Osteoblast (primary cell): ENCODE results near the gene NEMF. TPM values are rescaled to one million over a fixed set of nuclear protein-coding genes. Genes with fewer than 3 reads are reported as not detected.
A peak's percentile ranks its signal among the peaks of the same experiment; 100 is the strongest.

Experiments used
- DNase-seq: peaks from one replicate; pipeline ENCODE4 v3.0.0; 2011; ENCODE audit warnings: low spot score, mixed read lengths; ENCODE audit not compliant: insufficient read length; ENCODE audit errors: missing footprints
- H2AFZ ChIP-seq: 2 replicates; pipeline ENCODE4 v1.6.0; 2011; ENCODE audit warnings: mild to moderate bottlenecking, low read length
- H3K27ac ChIP-seq: 2 replicates; pipeline ENCODE4 v1.5.1; 2011; ENCODE audit warnings: mild to moderate bottlenecking, low read depth, low read length, moderate library complexity
- H3K27me3 ChIP-seq: 2 replicates; pipeline ENCODE4 v1.6.0; 2012; ENCODE audit warnings: mild to moderate bottlenecking, control low read depth, inconsistent platforms, low read length, moderate library complexity; ENCODE audit not compliant: insufficient read depth
- H3K36me3 ChIP-seq: 2 replicates; pipeline ENCODE4 v1.5.1; 2011; ENCODE audit warnings: mild to moderate bottlenecking, low read length, control low read depth, moderate library complexity; ENCODE audit not compliant: insufficient read depth
- H3K4me1 ChIP-seq: 2 replicates; pipeline ENCODE4 v1.5.1; 2011; ENCODE audit warnings: mild to moderate bottlenecking, low read length, control low read depth, moderate library complexity; ENCODE audit not compliant: insufficient read depth
- H3K4me2 ChIP-seq: 2 replicates; pipeline ENCODE4 v1.6.0; 2011; ENCODE audit warnings: mild to moderate bottlenecking, low read length; ENCODE audit not compliant: insufficient read depth
- H3K4me3 ChIP-seq: fragments of 200-600 bp; sonication (generic); 3 replicates; pipeline ENCODE4 v1.5.1; 2012; ENCODE audit warnings: mild to moderate bottlenecking, low read length, inconsistent platforms; ENCODE audit not compliant: insufficient read depth
- H3K79me2 ChIP-seq: 2 replicates; pipeline ENCODE4 v1.6.0; 2012; ENCODE audit warnings: mild to moderate bottlenecking, low read length, control low read depth, inconsistent platforms; ENCODE audit not compliant: insufficient read depth
- H3K9me3 ChIP-seq: 2 replicates; pipeline ENCODE4 v1.5.1; 2011; ENCODE audit warnings: low read depth, low read length, control low read depth
- H4K20me1 ChIP-seq: 2 replicates; pipeline ENCODE4 v1.6.0; 2012; ENCODE audit warnings: mild to moderate bottlenecking, low read length, control low read depth; ENCODE audit not compliant: insufficient read depth
- CTCF ChIP-seq: IDR thresholded peaks from 2 replicates; pipeline ENCODE4 v1.5.1; 2011; ENCODE audit warnings: mild to moderate bottlenecking, low read depth, low read length, moderate library complexity; ENCODE audit errors: extremely low read depth
- total RNA-seq: library from RNA; depleted of rRNA; stranded (reverse); fragments of >200 nt; gene quantifications from 2 replicates; pipeline ENCODE4 v1.2.3, GENCODE V29; 2012

NEMF gene
- total RNA-seq, 1 donor, result 54.3 TPM

- H3K36me3 ChIP-seq, result peaks cover 26% of the 10 kb centered on the region
- peaks cover 8% of the 10 kb centered on the region for H3K4me1 ChIP-seq
- H3K27ac ChIP-seq, result peak overlapping the region; percentile 92
- peak overlapping the region; percentile 99 for H3K4me2 ChIP-seq
- H3K9me3 ChIP-seq, result no peaks in the 10 kb centered on the region
- peaks cover 5% of the 10 kb centered on the region for H4K20me1 ChIP-seq
- H3K4me3 ChIP-seq, result peak overlapping the region; percentile 97
- peak overlapping the region; percentile 99 for H2AFZ ChIP-seq
- TF ChIP-seq CTCF, result no peak
- H3K27me3 ChIP-seq, result no peaks in the 10 kb centered on the region
- H3K79me2 ChIP-seq, result peaks cover 40% of the 10 kb centered on the region
- peak; percentile 37 for DNase-seq
Measured at GRCh38 chr14:49851813-49852212, 775 bp downstream of the NEMF start.

- H2AFZ ChIP-seq, result no peak overlapping the region
- H3K27ac ChIP-seq, result no peak overlapping the region
- H3K4me1 ChIP-seq, result peaks cover 8% of the 10 kb centered on the region
- no peak for DNase-seq
- peaks cover 5% of the 10 kb centered on the region for H4K20me1 ChIP-seq
- no peak overlapping the region for H3K4me3 ChIP-seq
- H3K9me3 ChIP-seq, result no peaks in the 10 kb centered on the region
- peaks cover 45% of the 10 kb centered on the region for H3K79me2 ChIP-seq
- H3K27me3 ChIP-seq, result no peaks in the 10 kb centered on the region
- peaks cover 46% of the 10 kb centered on the region for H3K36me3 ChIP-seq
- no peak for TF ChIP-seq CTCF
- H3K4me2 ChIP-seq, result no peak overlapping the region
Measured at GRCh38 chr14:49849213-49849847, 3.3 kb downstream of the NEMF start.

- no peak overlapping the region for H3K4me3 ChIP-seq
- peaks cover 85% of the 10 kb centered on the region for H3K36me3 ChIP-seq
- no peaks in the 10 kb centered on the region for H3K79me2 ChIP-seq
- no peaks in the 10 kb centered on the region for H3K27me3 ChIP-seq
- H3K9me3 ChIP-seq, result no peaks in the 10 kb centered on the region
- no peaks in the 10 kb centered on the region for H4K20me1 ChIP-seq
- no peak for DNase-seq
- no peak overlapping the region for H2AFZ ChIP-seq
- H3K4me2 ChIP-seq, result no peak overlapping the region
- no peak for TF ChIP-seq CTCF
- H3K4me1 ChIP-seq, result no peaks in the 10 kb centered on the region
- H3K27ac ChIP-seq, result no peak overlapping the region
Measured at GRCh38 chr14:49828640-49829039, 23.9 kb downstream of the NEMF start.

- H3K4me1 ChIP-seq, result no peaks in the 10 kb centered on the region
- H3K27me3 ChIP-seq, result no peaks in the 10 kb centered on the region
- peaks cover 59% of the 10 kb centered on the region for H3K36me3 ChIP-seq
- no peak for TF ChIP-seq CTCF
- no peak overlapping the region for H3K4me3 ChIP-seq
- no peaks in the 10 kb centered on the region for H3K9me3 ChIP-seq
- H3K79me2 ChIP-seq, result no peaks in the 10 kb centered on the region
- no peaks in the 10 kb centered on the region for H4K20me1 ChIP-seq
- no peak overlapping the region for H3K4me2 ChIP-seq
- DNase-seq, result no peak
- no peak overlapping the region for H3K27ac ChIP-seq
- no peak overlapping the region for H2AFZ ChIP-seq
Measured at GRCh38 chr14:49820176-49820575, 32.4 kb downstream of the NEMF start.
